Lung microvascular endothelial cell (primary cell): ENCODE measurements around the gene POPDC3. TPM values are rescaled to one million over a fixed set of nuclear protein-coding genes. Genes with fewer than 3 reads are reported as not detected.
A peak's percentile ranks its signal among the peaks of the same experiment; 100 is the strongest.
"Not testable (repeated sequence)": the region's sequence is repeated elsewhere in the genome, so short reads cannot be mapped to it uniquely, and the experiment has no call there.

Experiments used
- DNase-seq, 2 donors: peaks; one replicate each; pipeline versions ENCODE4 v3.0.0 to v3.0.0-alpha.2; 2010; ENCODE audit warnings: low read depth in 2 of 2
- total RNA-seq: library from RNA; depleted of rRNA; stranded (reverse); fragments of >200 nt; gene quantifications from 2 replicates; pipeline ENCODE4 v1.2.1, GENCODE V29; 2014

The POPDC3 gene
- total RNA-seq, 1 donor from 2014 or later = under 0.01 TPM

DNA sequence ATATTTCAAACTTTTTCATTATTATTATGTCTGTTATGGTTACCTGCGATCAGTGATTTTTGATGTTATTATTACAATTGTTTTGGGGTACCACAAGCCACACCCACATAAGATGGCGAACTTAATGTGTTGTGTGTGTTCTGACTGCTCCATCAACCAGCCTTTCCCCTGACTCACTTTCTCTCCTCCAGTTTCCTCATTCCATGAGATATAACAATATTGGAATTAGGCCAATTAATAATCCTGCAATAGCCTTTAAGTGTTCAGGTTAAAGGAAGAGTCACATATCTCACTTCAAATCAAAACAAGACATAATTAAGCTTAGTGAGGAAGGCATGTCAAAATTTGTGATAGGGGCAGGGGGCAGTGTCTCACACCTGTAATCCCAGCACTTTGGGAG, 16.3 kb upstream of the POPDC3 start:
- peak in 1 of 2 donors; percentile 52 for DNase-seq

- no peak for DNase-seq
Observed at GRCh38 chr6:105194591-105194990, 14.8 kb upstream of the POPDC3 start.

DNA sequence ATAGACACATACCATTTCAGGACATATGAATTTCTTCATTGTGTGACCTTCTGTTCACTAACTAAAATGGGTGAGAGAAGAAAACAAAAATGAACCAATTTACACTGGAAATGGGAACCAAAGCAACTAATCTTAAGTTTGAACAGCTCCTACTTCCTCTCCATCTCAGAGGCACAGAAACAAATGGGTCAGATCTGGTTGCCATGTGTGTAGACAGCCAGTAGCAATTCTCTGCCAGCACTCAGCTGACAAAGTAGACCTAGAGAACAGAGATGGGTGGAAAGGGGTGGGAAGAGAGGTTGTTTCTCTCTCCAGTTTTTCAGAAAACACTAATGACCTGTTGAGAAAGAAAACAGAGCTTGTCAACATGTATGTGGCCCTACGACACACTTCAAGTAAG, 14.3 kb upstream of the POPDC3 start:
- no peak for DNase-seq

GRCh38 chr6:105193647-105194046, 13.8 kb upstream of the POPDC3 start:
- DNase-seq = no peak

- peak in 1 of 2 donors; percentile 62 for DNase-seq
Observed at GRCh38 chr6:105192707-105193465, 13.1 kb upstream of the POPDC3 start.

- DNase-seq = peak in 1 of 2 donors; percentile 71
Observed at GRCh38 chr6:105191351-105191750, 11.5 kb upstream of the POPDC3 start.

DNA sequence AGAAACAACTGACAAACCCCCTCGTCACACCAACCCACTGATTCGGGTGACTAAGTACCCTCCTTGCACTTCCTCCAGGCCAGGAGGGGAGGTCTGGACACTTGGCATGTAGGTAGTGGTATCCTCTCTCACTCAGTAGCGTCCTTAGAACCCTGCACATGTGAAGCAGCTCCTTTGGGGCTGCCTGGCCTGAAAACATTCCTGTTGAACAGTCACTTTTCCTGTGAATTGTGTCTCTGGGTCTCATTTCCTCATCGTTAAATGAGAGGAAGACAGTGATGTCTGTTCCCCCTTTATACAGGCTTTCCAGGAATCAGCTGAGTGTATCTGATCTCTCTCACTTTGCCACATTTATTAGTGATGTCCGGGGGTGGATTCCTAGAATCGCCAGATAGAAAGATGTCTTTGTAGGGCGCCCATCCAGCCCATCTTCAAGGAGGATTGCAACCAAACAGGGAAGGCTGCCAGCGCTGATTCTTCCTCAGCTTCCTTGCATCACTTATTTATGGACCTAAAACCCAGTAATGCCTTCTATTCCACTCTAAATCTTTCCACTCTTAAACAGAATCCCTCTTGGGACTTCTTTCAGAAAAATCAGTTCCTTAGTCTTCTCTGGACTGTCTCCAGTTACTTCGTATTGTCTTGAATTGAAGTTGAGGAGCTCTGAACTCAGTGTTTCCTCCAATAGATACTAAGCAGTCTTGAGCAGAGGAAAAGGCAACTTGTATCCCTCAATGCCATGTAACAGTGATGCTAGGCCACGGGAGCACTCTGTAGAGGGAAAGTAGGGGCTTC, 9.4 kb upstream of the POPDC3 start:
- DNase-seq = peak in 1 of 2 donors; percentile 64

DNA sequence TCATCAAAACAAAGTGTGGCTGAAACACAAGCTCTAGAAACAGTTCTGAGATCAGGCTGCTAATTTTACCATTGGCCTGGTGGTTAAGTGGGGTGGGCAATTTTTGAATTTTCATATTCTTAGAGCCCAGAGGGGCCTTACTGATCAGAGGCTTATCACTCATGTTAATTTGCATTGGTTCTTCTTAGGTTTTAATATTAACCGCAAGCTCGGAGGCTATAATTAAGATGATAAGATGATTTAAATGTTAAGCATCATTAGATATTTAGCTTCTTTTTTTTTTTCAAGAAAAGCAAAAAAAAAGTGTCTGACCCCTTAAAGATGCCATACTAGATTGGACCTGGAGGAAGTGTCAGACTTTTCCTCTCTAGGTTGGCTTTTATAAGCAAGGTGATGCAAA, 8.4 kb upstream of the POPDC3 start:
- no peak for DNase-seq

- DNase-seq = no peak
Observed at GRCh38 chr6:105186576-105186975, 6.8 kb upstream of the POPDC3 start.

- peak; percentile 21 to 38 for DNase-seq
Observed at GRCh38 chr6:105184921-105185320, 5.1 kb upstream of the POPDC3 start.

DNA sequence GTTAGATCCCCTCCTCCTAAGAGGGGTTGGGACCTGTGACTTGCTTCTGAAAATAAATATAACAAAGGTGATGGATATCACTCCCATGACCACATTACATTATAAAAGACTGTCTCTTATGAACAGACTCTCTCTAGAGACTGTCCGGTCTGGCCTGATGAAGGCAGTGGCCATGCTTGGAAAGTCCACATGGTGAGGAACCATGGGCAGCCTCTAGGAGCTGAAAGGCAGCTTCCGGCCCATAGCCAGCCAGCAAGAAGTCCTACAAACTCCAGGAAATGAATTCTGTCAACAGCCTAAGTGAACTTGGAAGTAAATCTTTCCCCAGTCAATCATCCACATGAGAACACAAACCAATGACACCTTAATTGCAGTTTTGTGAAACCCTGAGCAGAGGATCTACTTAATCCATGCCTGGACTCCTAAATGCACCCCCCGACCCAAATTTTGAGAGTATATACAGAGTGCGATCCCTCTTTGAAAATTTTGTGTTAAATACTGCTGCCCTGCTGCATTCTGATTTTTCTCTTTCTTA, 2.2 kb upstream of the POPDC3 start:
- no peak for DNase-seq

DNA sequence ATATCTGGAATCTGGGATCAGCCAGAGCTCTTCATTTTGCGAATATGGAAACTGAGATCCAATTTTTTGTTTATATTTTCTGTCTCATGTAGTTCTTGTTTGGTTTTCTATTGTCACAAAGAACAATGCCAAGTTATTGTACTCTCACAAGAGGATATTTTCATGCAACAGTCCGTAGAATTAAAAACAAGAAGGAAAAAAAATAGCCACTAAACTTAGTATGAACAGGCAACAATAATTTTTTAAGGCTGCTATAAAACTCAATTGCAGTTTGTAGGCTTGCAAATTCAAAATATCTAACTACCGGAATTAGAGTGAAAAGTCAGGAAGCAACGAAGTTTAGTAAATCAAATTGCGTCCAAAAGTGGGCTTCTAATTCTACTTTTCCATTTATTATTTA, 1.2 kb downstream of the POPDC3 start:
- no peak for DNase-seq

DNA sequence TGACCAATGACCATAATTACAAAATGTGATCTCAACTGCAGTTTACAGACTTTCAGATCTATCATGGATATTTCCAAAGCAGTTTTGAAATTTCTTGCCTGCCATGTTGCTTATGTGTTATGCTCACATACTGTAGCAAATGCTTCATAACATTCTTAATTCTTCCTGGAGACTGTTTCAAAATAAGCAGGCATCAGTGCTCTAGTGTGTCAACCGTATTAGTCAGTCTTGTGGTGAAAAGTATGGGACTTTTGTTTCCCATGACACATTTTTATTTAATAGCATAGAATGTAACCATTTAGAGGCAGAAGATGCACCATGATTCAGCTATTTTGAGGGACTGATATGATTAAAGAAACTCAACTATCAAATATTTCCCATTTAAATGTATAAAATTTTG, 1.7 kb downstream of the POPDC3 start:
- peak in 1 of 2 donors; percentile 56 for DNase-seq

DNA sequence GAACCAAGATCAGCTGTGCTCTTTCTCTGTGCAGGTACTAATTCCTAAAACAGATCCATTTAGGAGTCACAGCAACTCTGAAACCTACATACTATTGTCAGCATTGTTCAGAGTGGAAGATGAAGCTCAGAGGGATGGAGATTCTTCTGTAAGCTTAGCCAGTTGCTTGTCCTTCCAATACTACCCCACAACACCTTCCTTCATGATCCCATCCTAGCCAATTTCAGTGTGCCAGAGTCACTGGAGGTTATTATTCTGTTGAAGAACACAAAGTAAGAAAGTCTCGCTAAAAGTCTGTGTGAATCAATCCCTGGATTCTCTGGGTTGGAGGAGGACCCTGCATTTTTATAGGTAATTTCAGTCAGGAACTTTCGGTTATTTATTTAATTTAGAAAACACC, 2.3 kb downstream of the POPDC3 start:
- DNase-seq = no peak

DNA sequence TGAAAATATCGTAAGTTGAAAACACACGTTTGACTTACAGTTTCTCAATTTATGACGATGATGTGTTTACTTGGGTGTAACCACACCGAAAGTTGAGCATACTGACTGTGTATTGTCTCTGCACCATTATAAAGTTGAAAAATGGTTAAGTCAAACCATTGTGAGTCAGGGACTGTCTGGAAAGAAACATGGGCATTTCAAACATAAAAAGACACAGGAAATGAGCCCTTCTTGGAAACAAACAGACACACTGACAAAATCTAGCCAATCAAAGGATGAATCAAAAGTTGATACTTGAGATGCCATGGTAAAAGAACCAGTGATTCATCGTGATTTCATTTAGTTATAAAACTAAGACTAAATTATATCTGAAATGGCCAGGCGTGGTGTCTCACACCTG, 5.3 kb downstream of the POPDC3 start:
- peak in 1 of 2 donors; percentile 61 for DNase-seq

DNA sequence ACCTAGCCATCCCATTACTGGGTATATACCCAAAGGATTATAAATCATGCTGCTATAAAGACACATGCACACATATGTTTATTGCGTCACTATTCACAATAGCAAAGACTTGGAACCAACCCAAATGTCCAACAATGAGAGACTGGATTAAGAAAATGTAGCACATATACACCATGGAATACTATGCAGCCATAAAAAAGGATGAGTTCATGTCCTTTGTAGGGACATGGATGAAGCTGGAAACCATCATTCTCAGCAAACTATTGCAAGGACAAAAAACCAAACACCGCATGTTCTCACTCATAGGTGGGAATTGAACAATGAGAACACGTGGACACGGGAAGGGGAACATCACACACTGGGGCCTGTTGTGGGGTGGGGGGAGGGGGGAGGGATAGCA, 7.3 kb downstream of the POPDC3 start:
- not testable (repeated sequence) for DNase-seq

- DNase-seq = peak in 1 of 2 donors; percentile 30
Observed at GRCh38 chr6:105170059-105170458, 9.8 kb downstream of the POPDC3 start.

GRCh38 chr6:105167914-105168313, 11.9 kb downstream of the POPDC3 start:
- no peak for DNase-seq

- no peak for DNase-seq
Observed at GRCh38 chr6:105164418-105164817, 15.4 kb downstream of the POPDC3 start.

- DNase-seq = no peak
Observed at GRCh38 chr6:105163183-105163582, 16.6 kb downstream of the POPDC3 start.

- DNase-seq = no peak
Observed at GRCh38 chr6:105162377-105162776, 17.4 kb downstream of the POPDC3 start.

DNA sequence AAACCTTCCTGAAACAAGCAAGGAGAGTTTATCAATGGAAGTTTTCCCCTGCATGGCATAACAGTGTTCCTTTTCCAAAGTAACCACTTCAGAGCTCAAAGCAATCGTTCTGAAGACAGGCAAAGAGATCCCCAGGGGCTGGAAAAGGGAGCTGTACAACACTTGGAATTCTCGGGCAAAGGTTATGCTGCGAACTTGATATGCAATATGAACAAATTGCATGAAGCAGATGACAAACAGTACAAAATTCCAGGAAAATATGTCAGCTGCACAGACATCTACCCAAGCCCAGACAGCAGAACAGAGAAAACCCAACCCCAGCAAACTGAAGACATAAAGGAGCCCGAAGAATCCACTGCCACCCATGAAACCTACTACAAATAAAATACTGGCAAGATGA, 18.4 kb downstream of the POPDC3 start:
- DNase-seq = no peak

- DNase-seq = no peak
Observed at GRCh38 chr6:105153676-105154075, 26.1 kb downstream of the POPDC3 start.
